Nephron progenitor cell (in vitro differentiated cells): ENCODE measurements around the gene KISS1R.

ENCODE experiments used
- DNase-seq: peaks from one replicate; pipeline ENCODE4 v3.0.0; 2021
- H3K27ac Mint-ChIP-seq: 2 replicates; pipeline ENCODE4 v1.8.0; 2021; ENCODE audit warnings: mild to moderate bottlenecking, moderate library complexity, mixed read lengths
- H3K27me3 Mint-ChIP-seq: 2 replicates; pipeline ENCODE4 v1.8.0; 2021; ENCODE audit warnings: mild to moderate bottlenecking, low read depth, mixed read lengths; ENCODE audit not compliant: poor library complexity
- H3K36me3 Mint-ChIP-seq: 2 replicates; pipeline ENCODE4 v1.8.0; 2021; ENCODE audit warnings: low read depth, mixed read lengths
- H3K4me1 Mint-ChIP-seq: 2 replicates; pipeline ENCODE4 v1.8.0; 2021; ENCODE audit warnings: mixed read lengths
- H3K4me3 Mint-ChIP-seq: 2 replicates; pipeline ENCODE4 v1.8.0; 2021; ENCODE audit warnings: mild to moderate bottlenecking, moderate library complexity, mixed read lengths
- H3K9me3 Mint-ChIP-seq: 2 replicates; pipeline ENCODE4 v1.8.0; 2021; ENCODE audit warnings: mild to moderate bottlenecking, moderate library complexity, mixed read lengths
- CTCF ChIP-seq: fragments of 200-600 bp; sonication (generic); IDR thresholded peaks from 2 replicates; pipeline ENCODE4 v1.5.0; 2021; ENCODE audit warnings: antibody characterized with exemption

The KISS1R gene

GRCh38 chr19:898663-899062 is 18.5 kb upstream of the KISS1R start:
- Mint-ChIP-seq H3K4me1 (peaks cover 17% of the 10 kb centered on the region), H3K4me3 (no peak overlapping the region), H3K27ac (no peak overlapping the region), H3K27me3 (no peaks in the 10 kb centered on the region), H3K9me3 (no peaks in the 10 kb centered on the region), H3K36me3 (peaks cover 12% of the 10 kb centered on the region)
- TF ChIP-seq CTCF = no peak
- DNase-seq = peak; percentile 65

GRCh38 chr19:899336-900042 is 17.6 kb upstream of the KISS1R start:
- peaks cover 23% of the 10 kb centered on the region for H3K4me1 Mint-ChIP-seq
- no peak for TF ChIP-seq CTCF
- peaks cover 12% of the 10 kb centered on the region for H3K36me3 Mint-ChIP-seq
- DNase-seq = no peak
- H3K9me3 Mint-ChIP-seq = no peaks in the 10 kb centered on the region
- H3K4me3 Mint-ChIP-seq = no peak overlapping the region
- H3K27me3 Mint-ChIP-seq = peaks cover 4% of the 10 kb centered on the region
- no peak overlapping the region for H3K27ac Mint-ChIP-seq

- H3K4me1 Mint-ChIP-seq = peaks cover 23% of the 10 kb centered on the region
These were observed 17.2 kb upstream of the KISS1R start for GRCh38 chr19:900043-900301.

GRCh38 chr19:900302-901111 is 16.6 kb upstream of the KISS1R start:
- no peak overlapping the region for H3K4me3 Mint-ChIP-seq
- peaks cover 23% of the 10 kb centered on the region for H3K4me1 Mint-ChIP-seq
- H3K36me3 Mint-ChIP-seq = peaks cover 12% of the 10 kb centered on the region
- peaks cover 4% of the 10 kb centered on the region for H3K27me3 Mint-ChIP-seq
- H3K9me3 Mint-ChIP-seq = no peaks in the 10 kb centered on the region
- no peak for TF ChIP-seq CTCF
- no peak overlapping the region for H3K27ac Mint-ChIP-seq
- DNase-seq = no peak

More at GRCh38 chr19:900043-900301, 17.2 kb upstream of the KISS1R start:
- TF ChIP-seq CTCF = no peak
- peaks cover 12% of the 10 kb centered on the region for H3K36me3 Mint-ChIP-seq
- no peak overlapping the region for H3K27ac Mint-ChIP-seq
- no peak overlapping the region for H3K4me3 Mint-ChIP-seq
- H3K27me3 Mint-ChIP-seq = peaks cover 4% of the 10 kb centered on the region
- no peaks in the 10 kb centered on the region for H3K9me3 Mint-ChIP-seq
- DNase-seq = no peak

GRCh38 chr19:901216-902092 is 15.7 kb upstream of the KISS1R start:
- DNase-seq = no peak
- H3K27ac Mint-ChIP-seq = no peak overlapping the region
- H3K4me3 Mint-ChIP-seq = no peak overlapping the region
- no peaks in the 10 kb centered on the region for H3K9me3 Mint-ChIP-seq
- peaks cover 7% of the 10 kb centered on the region for H3K36me3 Mint-ChIP-seq
- no peak for TF ChIP-seq CTCF
- H3K4me1 Mint-ChIP-seq = peaks cover 23% of the 10 kb centered on the region
- peaks cover 4% of the 10 kb centered on the region for H3K27me3 Mint-ChIP-seq
